KMS-11 (cell line): ENCODE data around the gene MSANTD2.

Experiments
- H2AFZ ChIP-seq: fragments of 200-600 bp; sonication (generic); 2 replicates; pipeline ENCODE4 v1.6.1; 2016; ENCODE audit warnings: antibody characterized with exemption, mixed run types, low read depth
- H3K27ac ChIP-seq: fragments of 200-600 bp; sonication (generic); 2 replicates; pipeline ENCODE4 v1.6.1; 2016; ENCODE audit warnings: mild to moderate bottlenecking, mixed run types
- H3K27me3 ChIP-seq: fragments of 200-600 bp; sonication (generic); 2 replicates; pipeline ENCODE4 v1.6.1; 2017; ENCODE audit warnings: mild to moderate bottlenecking, low read depth, mixed run types, moderate library complexity; ENCODE audit not compliant: insufficient read depth
- H3K36me3 ChIP-seq: fragments of 200-600 bp; sonication (generic); 2 replicates; pipeline ENCODE4 v1.6.1; 2017; ENCODE audit warnings: mild to moderate bottlenecking, mixed run types; ENCODE audit not compliant: insufficient read depth
- H3K4me1 ChIP-seq: fragments of 200-600 bp; sonication (generic); 2 replicates; pipeline ENCODE4 v1.6.1; 2016; ENCODE audit warnings: mild to moderate bottlenecking, low read depth, mixed run types; ENCODE audit not compliant: poor library complexity, severe bottlenecking
- H3K4me2 ChIP-seq: fragments of 200-600 bp; sonication (generic); 2 replicates; pipeline ENCODE4 v1.7.0; 2016; ENCODE audit warnings: mild to moderate bottlenecking, mixed run types
- H3K4me3 ChIP-seq: fragments of 200-600 bp; sonication (generic); IDR thresholded peaks from 2 replicates; pipeline ENCODE4 v1.6.1; 2017; ENCODE audit warnings: low read depth, low read length, mixed read lengths; ENCODE audit not compliant: insufficient read depth
- H3K79me2 ChIP-seq: fragments of 200-600 bp; sonication (generic); 2 replicates; pipeline ENCODE4 v1.6.1; 2016; ENCODE audit warnings: low read depth, mixed run types; ENCODE audit not compliant: insufficient read depth
- H3K9ac ChIP-seq: fragments of 200-600 bp; sonication (generic); 2 replicates; pipeline ENCODE4 v1.6.1; 2016; ENCODE audit warnings: mild to moderate bottlenecking, mixed run types
- H4K20me1 ChIP-seq: fragments of 200-600 bp; sonication (generic); 2 replicates; pipeline ENCODE4 v1.6.1; 2016; ENCODE audit warnings: mild to moderate bottlenecking, mixed run types; ENCODE audit not compliant: insufficient read depth
- TF ChIP-seq, protein P1 (sequence below): fragments of 200-600 bp; sonication (generic); conservative IDR thresholded peaks from 2 replicates; pipeline ENCODE4 v1.6.1; 2017; ENCODE audit warnings: low read depth, mild to moderate bottlenecking, antibody characterized with exemption, low read length, moderate library complexity, mixed read lengths

Gene MSANTD2

DNA sequence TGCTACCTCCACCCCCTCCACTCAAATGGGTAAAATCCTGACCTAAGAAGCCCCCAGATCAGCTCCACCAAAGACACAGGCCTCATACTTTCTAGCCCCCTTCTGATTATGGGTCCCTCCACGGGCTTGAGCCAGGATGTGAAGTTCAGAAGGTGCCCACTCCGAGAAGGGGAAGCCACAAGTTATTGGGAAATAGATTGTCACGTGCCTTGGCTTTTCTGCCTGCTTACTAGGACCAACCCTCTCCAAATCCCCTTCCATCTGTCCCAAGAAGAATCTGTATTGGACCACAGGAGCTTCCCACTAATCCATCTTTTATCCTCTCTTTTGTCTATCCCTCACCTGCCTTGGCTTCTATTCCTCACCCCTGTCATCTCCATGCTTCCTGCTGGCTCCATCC lies 63.5 kb downstream of the MSANTD2 start:
- Histone ChIP-seq H3K4me3 (no peak overlapping the region), H3K36me3 (no peaks in the 10 kb centered on the region), H3K9ac (no peak overlapping the region), H4K20me1 (no peaks in the 10 kb centered on the region), H3K27me3 (no peaks in the 10 kb centered on the region), H3K79me2 (no peaks in the 10 kb centered on the region), H3K4me1 (no peaks in the 10 kb centered on the region), H2AFZ (no peak overlapping the region), H3K4me2 (no peak overlapping the region), H3K27ac (no peak overlapping the region)
- TF ChIP-seq, protein P1, sequence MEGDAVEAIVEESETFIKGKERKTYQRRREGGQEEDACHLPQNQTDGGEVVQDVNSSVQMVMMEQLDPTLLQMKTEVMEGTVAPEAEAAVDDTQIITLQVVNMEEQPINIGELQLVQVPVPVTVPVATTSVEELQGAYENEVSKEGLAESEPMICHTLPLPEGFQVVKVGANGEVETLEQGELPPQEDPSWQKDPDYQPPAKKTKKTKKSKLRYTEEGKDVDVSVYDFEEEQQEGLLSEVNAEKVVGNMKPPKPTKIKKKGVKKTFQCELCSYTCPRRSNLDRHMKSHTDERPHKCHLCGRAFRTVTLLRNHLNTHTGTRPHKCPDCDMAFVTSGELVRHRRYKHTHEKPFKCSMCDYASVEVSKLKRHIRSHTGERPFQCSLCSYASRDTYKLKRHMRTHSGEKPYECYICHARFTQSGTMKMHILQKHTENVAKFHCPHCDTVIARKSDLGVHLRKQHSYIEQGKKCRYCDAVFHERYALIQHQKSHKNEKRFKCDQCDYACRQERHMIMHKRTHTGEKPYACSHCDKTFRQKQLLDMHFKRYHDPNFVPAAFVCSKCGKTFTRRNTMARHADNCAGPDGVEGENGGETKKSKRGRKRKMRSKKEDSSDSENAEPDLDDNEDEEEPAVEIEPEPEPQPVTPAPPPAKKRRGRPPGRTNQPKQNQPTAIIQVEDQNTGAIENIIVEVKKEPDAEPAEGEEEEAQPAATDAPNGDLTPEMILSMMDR = no peak

DNA sequence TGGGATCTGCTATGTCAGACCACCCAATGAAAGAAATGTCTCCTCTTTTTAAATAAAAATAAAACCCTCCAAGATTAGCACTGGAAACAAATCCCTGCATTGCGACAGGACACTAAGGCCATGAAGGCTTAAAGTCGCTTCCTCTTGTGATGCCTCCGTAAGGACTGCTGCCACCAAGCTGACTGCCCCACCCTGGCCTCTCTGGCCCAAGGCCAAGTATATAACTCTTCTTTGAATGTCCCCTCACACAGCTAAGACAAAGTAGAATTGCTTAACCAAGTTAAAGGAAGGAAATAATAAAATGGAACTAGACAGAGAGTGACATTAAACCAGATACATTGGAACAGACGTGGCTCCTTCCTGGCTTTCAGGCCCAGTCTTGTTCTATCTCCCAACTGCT lies 68.0 kb downstream of the MSANTD2 start:
- H3K9ac ChIP-seq = no peak overlapping the region
- H3K27me3 ChIP-seq = no peaks in the 10 kb centered on the region
- TF ChIP-seq, protein P1 = no peak
- H3K4me2 ChIP-seq = no peak overlapping the region
- H2AFZ ChIP-seq = no peak overlapping the region
- no peak overlapping the region for H3K27ac ChIP-seq
- H3K79me2 ChIP-seq = no peaks in the 10 kb centered on the region
- H4K20me1 ChIP-seq = no peaks in the 10 kb centered on the region
- no peaks in the 10 kb centered on the region for H3K4me1 ChIP-seq
- H3K4me3 ChIP-seq = no peak overlapping the region
- no peaks in the 10 kb centered on the region for H3K36me3 ChIP-seq

DNA sequence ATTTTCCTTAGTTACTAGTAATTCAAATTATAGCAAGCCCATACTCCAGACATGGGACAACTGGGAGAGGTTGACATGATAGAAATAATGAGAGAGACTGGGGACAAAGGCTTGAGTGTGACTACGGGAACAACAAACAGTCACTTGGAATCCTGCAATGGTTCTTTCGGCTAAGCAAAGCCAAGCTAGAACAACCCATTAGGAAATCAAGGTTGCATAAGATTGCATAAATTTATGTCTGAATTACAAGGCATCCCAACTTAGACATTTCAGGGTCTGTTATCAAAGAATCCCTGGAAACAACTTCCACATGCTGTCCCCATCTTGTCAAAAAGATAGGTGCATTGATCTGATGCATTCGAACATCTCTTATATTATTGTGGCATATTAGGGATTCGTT lies 70.6 kb downstream of the MSANTD2 start:
- no peak overlapping the region for H3K27ac ChIP-seq

DNA sequence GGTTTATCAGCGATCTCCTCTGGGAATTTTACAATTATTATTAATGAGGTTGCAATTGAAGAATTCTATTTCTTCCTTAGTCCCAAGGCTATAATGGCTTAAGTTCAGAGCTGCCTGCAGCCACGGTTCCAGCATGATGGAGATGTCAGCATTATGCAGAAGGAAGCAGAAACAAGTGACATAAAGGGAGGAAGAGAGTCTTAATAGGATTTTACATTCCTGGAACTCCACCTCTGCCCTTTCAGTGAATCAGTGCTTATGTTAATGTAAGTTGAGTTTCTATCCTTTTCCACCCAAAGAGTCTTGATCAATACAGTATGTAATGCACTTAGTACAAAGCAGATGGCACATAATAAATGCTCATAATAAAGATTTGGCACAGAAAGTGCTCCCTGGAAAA lies 72.1 kb downstream of the MSANTD2 start:
- no peaks in the 10 kb centered on the region for H3K27me3 ChIP-seq
- H3K36me3 ChIP-seq = no peaks in the 10 kb centered on the region
- H3K27ac ChIP-seq = no peak overlapping the region
- H3K4me2 ChIP-seq = no peak overlapping the region
- H3K79me2 ChIP-seq = no peaks in the 10 kb centered on the region
- H3K4me1 ChIP-seq = no peaks in the 10 kb centered on the region
- no peak overlapping the region for H2AFZ ChIP-seq
- H4K20me1 ChIP-seq = no peaks in the 10 kb centered on the region
- H3K9ac ChIP-seq = no peak overlapping the region
- TF ChIP-seq, protein P1 = no peak
- no peak overlapping the region for H3K4me3 ChIP-seq

More for the DNA sequence above, 70.6 kb downstream of the MSANTD2 start:
- no peaks in the 10 kb centered on the region for H3K27me3 ChIP-seq
- no peaks in the 10 kb centered on the region for H4K20me1 ChIP-seq
- no peak overlapping the region for H3K4me2 ChIP-seq
- H3K9ac ChIP-seq = no peak overlapping the region
- H3K79me2 ChIP-seq = no peaks in the 10 kb centered on the region
- H2AFZ ChIP-seq = no peak overlapping the region
- no peak overlapping the region for H3K4me3 ChIP-seq
- TF ChIP-seq, protein P1 = no peak
- no peaks in the 10 kb centered on the region for H3K36me3 ChIP-seq
- H3K4me1 ChIP-seq = no peaks in the 10 kb centered on the region
